Naive thymus-derived CD8-positive, alpha-beta T cell (primary cell): ENCODE results near the gene SMC4. TPM values are rescaled to one million over a fixed set of nuclear protein-coding genes. Genes with fewer than 3 reads are reported as not detected.
A peak's percentile ranks its signal among the peaks of the same experiment; 100 is the strongest.
"Not testable (repeated sequence)": the region's sequence is repeated elsewhere in the genome, so short reads cannot be mapped to it uniquely, and the experiment has no call there.

Source experiments
- ATAC-seq, 2 donors: fragments of 150-1000 bp; cut with Tn5 transposase in 1 of 2; sonication (Bioruptor Pico), chemical (Tn5 transposase) in 1 of 2; 1 replicate in 1 of 2; 2 replicates in 1 of 2; pipeline ENCODE4 v1.10.0; 2021; ENCODE audit warnings: mild to moderate bottlenecking in 2 of 2, moderate library complexity in 2 of 2
- POLR2A ChIA-PET: fragments of 350-600 bp; sonication (Branson Sonifier 250); formaldehyde crosslinking; loops from one replicate; lab custom pipeline; 2021; ENCODE audit warnings: antibody characterized with exemption; lab: Charles Lee
- DNase-seq, 10 donors: peaks; one replicate each; pipeline versions ENCODE4 v3.0.0 to v3.0.0-alpha.2; 2020 to 2022
- H3K27ac Mint-ChIP-seq, 10 donors: one replicate each; pipeline ENCODE4 v1.8.0; 2020 to 2022; ENCODE audit warnings: mild to moderate bottlenecking in 10 of 10, mixed read lengths in 10 of 10, moderate library complexity in 4 of 10, inconsistent platforms in 1 of 10
- H3K27me3 Mint-ChIP-seq, 5 donors: one replicate each; pipeline ENCODE4 v1.8.0; 2021 to 2022; ENCODE audit warnings: mixed read lengths in 5 of 5
- H3K36me3 Mint-ChIP-seq, 3 donors: one replicate each; pipeline ENCODE4 v1.8.0; 2020 to 2022; ENCODE audit warnings: mixed read lengths in 3 of 3, mild to moderate bottlenecking in 2 of 3, inconsistent platforms in 1 of 3
- H3K4me1 Mint-ChIP-seq, 4 donors: one replicate each; pipeline ENCODE4 v1.8.0; 2021 to 2022; ENCODE audit warnings: mixed read lengths in 4 of 4
- H3K4me3 Mint-ChIP-seq, 10 donors: one replicate each; pipeline ENCODE4 v1.8.0; 2020 to 2022; ENCODE audit warnings: mild to moderate bottlenecking in 10 of 10, mixed read lengths in 10 of 10, moderate library complexity in 6 of 10, inconsistent platforms in 1 of 10
- H3K9me3 Mint-ChIP-seq, 9 donors: one replicate each; pipeline ENCODE4 v1.8.0; 2020 to 2022; ENCODE audit warnings: mixed read lengths in 9 of 9, mild to moderate bottlenecking in 3 of 9, inconsistent platforms in 1 of 9, moderate library complexity in 1 of 9
- polyA plus RNA-seq, 3 donors: library from polyadenylated mRNA; unstranded; fragments of 300-500 nt; fragmentation: Illumina TruSeq; gene quantifications; one replicate each; pipeline ENCODE4 v1.2.3, GENCODE V29; 2021
- total RNA-seq, 8 experiments: library from RNA in 2 of 8; stranded (reverse) in 2 of 8; gene quantifications; one replicate each; pipeline ENCODE4 v1.2.3 and lab custom pipeline; 2021 to 2026

Gene SMC4
- total RNA-seq: 10 to 100 TPM; 39.4 to 43.2 TPM
- 10 to 100 TPM; 19.2 to 32.9 (median 29.0) TPM for polyA plus RNA-seq
- 47.2 to 78.6 (median 58.0) reads per million in 6 experiments for total RNA-seq (lab: John Stamatoyannopoulos, UW)

- Mint-ChIP-seq H3K36me3 (peaks cover 0 to 18% (median 12%) of the 10 kb centered on the region in 3 donors), H3K4me3 (peak within 1 kb of the TSS; percentile 94 to 99 (median 97)), H3K4me1 (peaks cover 23 to 58% (median 51%) of the 10 kb centered on the region in 4 donors), H3K27ac (peak within 1 kb of the TSS; percentile 96 to 100 (median 99)), H3K27me3 (peaks cover 7 to 19% (median 15%) of the 10 kb centered on the region in 5 donors), H3K9me3 (no peaks in the 10 kb centered on the region)
- DNase-seq: peak; percentile 88 to 98 (median 96)
- POLR2A ChIA-PET: interaction anchor here (0.9 to 1.6 kb wide), 2 partner anchors 9 to 30 kb away, joined by 3 to 4 read pairs; no protein-coding TSS in a partner anchor
- ATAC-seq: peak; percentile 91 to 97
These were observed at the start of gene SMC4, which contains the start of gene IFT80 for GRCh38 chr3:160399125-160400029. TSS of gene SMC4 (plus strand) at chr3:160399650. CDS start at chr3:160400827, 1,177 bp downstream. TSS of gene IFT80 (minus strand) at chr3:160399225. CDS start at chr3:160384600, 14,625 bp downstream.

- Mint-ChIP-seq H3K4me3 (no peak overlapping the region), H3K4me1 (peaks cover 0 to under 1% (median 0%) of the 10 kb centered on the region in 4 donors), H3K27me3 (no peaks in the 10 kb centered on the region), H3K27ac (peak overlapping the region in 1 of 10 donors; percentile 22), H3K9me3 (no peaks in the 10 kb centered on the region), H3K36me3 (peaks cover 8 to 55% (median 26%) of the 10 kb centered on the region in 3 donors)
- POLR2A ChIA-PET: no interaction called here
- DNase-seq: no peak
- ATAC-seq: no peak
These were observed 43.6 kb upstream of the SMC4 start for GRCh38 chr3:160355826-160356225.

- H3K4me3 Mint-ChIP-seq, ATAC-seq, DNase-seq, H3K9me3 Mint-ChIP-seq, H3K27ac Mint-ChIP-seq, H3K27me3 Mint-ChIP-seq, POLR2A ChIA-PET: not testable (repeated sequence)
- Mint-ChIP-seq H3K36me3 (peaks cover 14 to 57% (median 54%) of the 10 kb centered on the region in 3 donors), H3K4me1 (peaks cover 0 to 14% (median 5%) of the 10 kb centered on the region in 4 donors)
These were observed 36.6 kb upstream of the SMC4 start for GRCh38 chr3:160362896-160363295.

- Mint-ChIP-seq H3K4me1 (peaks cover 12 to 34% (median 25%) of the 10 kb centered on the region in 4 donors), H3K4me3 (no peak overlapping the region), H3K9me3 (no peaks in the 10 kb centered on the region), H3K36me3 (peaks cover 14 to 41% (median 40%) of the 10 kb centered on the region in 3 donors), H3K27me3 (no peaks in the 10 kb centered on the region), H3K27ac (no peak overlapping the region)
- ATAC-seq (no peak), DNase-seq (no peak)
- POLR2A ChIA-PET: no interaction called here
These were observed 33.5 kb upstream of the SMC4 start for GRCh38 chr3:160365869-160366522.

- DNase-seq (peak in 3 of 10 donors; percentile 7 to 42 (median 37)), ATAC-seq (peak; percentile 52 to 89)
- peak overlapping the region in 1 of 10 donors; percentile 38 for H3K27ac Mint-ChIP-seq
- H3K4me3 Mint-ChIP-seq: peak overlapping the region in 1 of 10 donors; percentile 35
- H3K36me3 Mint-ChIP-seq: peaks cover 5 to 36% (median 33%) of the 10 kb centered on the region in 3 donors
- peaks cover 8 to 32% (median 24%) of the 10 kb centered on the region in 4 donors for H3K4me1 Mint-ChIP-seq
- no peaks in the 10 kb centered on the region for H3K27me3 Mint-ChIP-seq
- no peaks in the 10 kb centered on the region for H3K9me3 Mint-ChIP-seq
- POLR2A ChIA-PET: interaction anchor here (1.1 kb wide), 1 partner anchor 31 kb away, joined by 4 read pairs; no protein-coding TSS in a partner anchor
These were observed 30.6 kb upstream of the SMC4 start for GRCh38 chr3:160368804-160369203.

- Mint-ChIP-seq H3K36me3 (peaks cover 5 to 41% (median 38%) of the 10 kb centered on the region in 3 donors), H3K4me1 (peaks cover 8 to 32% (median 24%) of the 10 kb centered on the region in 4 donors), H3K9me3 (no peaks in the 10 kb centered on the region), H3K4me3 (peak overlapping the region in 9 of 10 donors; percentile 2 to 64 (median 44)), H3K27ac (peak overlapping the region in 7 of 10 donors; percentile 4 to 82 (median 56)), H3K27me3 (no peaks in the 10 kb centered on the region)
- POLR2A ChIA-PET: no interaction called here
- DNase-seq (peak in 2 of 10 donors; percentile 7 to 14), ATAC-seq (peak; percentile 39 to 50)
These were observed 29.7 kb upstream of the SMC4 start for GRCh38 chr3:160369784-160370183.

- no peak for DNase-seq
- Mint-ChIP-seq H3K4me1 (peaks cover 8 to 32% (median 24%) of the 10 kb centered on the region in 4 donors), H3K27ac (peak overlapping the region in 6 of 10 donors; percentile 6 to 88 (median 40)), H3K36me3 (peaks cover 5 to 40% (median 30%) of the 10 kb centered on the region in 3 donors), H3K4me3 (peak overlapping the region in 1 of 10 donors; percentile 16), H3K9me3 (no peaks in the 10 kb centered on the region), H3K27me3 (no peaks in the 10 kb centered on the region)
- no peak for ATAC-seq
- POLR2A ChIA-PET: no interaction called here
These were observed 28.2 kb upstream of the SMC4 start for GRCh38 chr3:160370987-160371857.

- POLR2A ChIA-PET: no interaction called here
- H3K27me3 Mint-ChIP-seq: no peaks in the 10 kb centered on the region
- DNase-seq (no peak), ATAC-seq (no peak)
- peaks cover 8 to 30% (median 24%) of the 10 kb centered on the region in 4 donors for H3K4me1 Mint-ChIP-seq
- H3K9me3 Mint-ChIP-seq: no peaks in the 10 kb centered on the region
- peaks cover 0 to 44% (median 27%) of the 10 kb centered on the region in 3 donors for H3K36me3 Mint-ChIP-seq
- no peak overlapping the region for H3K4me3 Mint-ChIP-seq
- H3K27ac Mint-ChIP-seq: no peak overlapping the region
These were observed 26.7 kb upstream of the SMC4 start for GRCh38 chr3:160372780-160373179.

GRCh38 chr3:160373655-160374054, 25.8 kb upstream of the SMC4 start:
- POLR2A ChIA-PET: no interaction called here
- Mint-ChIP-seq H3K4me1 (peaks cover 6 to 22% (median 19%) of the 10 kb centered on the region in 4 donors), H3K4me3 (no peak overlapping the region), H3K27ac (peak overlapping the region in 2 of 10 donors; percentile 19 to 49), H3K27me3 (no peaks in the 10 kb centered on the region), H3K36me3 (peaks cover 0 to 44% (median 26%) of the 10 kb centered on the region in 3 donors), H3K9me3 (no peaks in the 10 kb centered on the region)
- DNase-seq (no peak), ATAC-seq (no peak)

- Mint-ChIP-seq H3K27me3 (no peaks in the 10 kb centered on the region), H3K9me3 (no peaks in the 10 kb centered on the region), H3K4me3 (no peak overlapping the region), H3K27ac (peak overlapping the region in 1 of 10 donors; percentile 9), H3K36me3 (peaks cover 0 to 44% (median 26%) of the 10 kb centered on the region in 3 donors), H3K4me1 (peaks cover 6 to 19% (median 16%) of the 10 kb centered on the region in 4 donors)
- POLR2A ChIA-PET: no interaction called here
- ATAC-seq (no peak), DNase-seq (no peak)
These were observed 25.0 kb upstream of the SMC4 start for GRCh38 chr3:160374472-160374871.

- no peaks in the 10 kb centered on the region for H3K9me3 Mint-ChIP-seq
- no peak for ATAC-seq
- no peaks in the 10 kb centered on the region for H3K27me3 Mint-ChIP-seq
- POLR2A ChIA-PET: no interaction called here
- no peak for DNase-seq
- H3K36me3 Mint-ChIP-seq: peaks cover 0 to 47% (median 27%) of the 10 kb centered on the region in 3 donors
- peaks cover 6 to 15% (median 13%) of the 10 kb centered on the region in 4 donors for H3K4me1 Mint-ChIP-seq
- peak overlapping the region in 1 of 10 donors; percentile 9 for H3K27ac Mint-ChIP-seq
- no peak overlapping the region for H3K4me3 Mint-ChIP-seq
These were observed 24.5 kb upstream of the SMC4 start for GRCh38 chr3:160374925-160375324.
